ENCODE data around the gene TSHZ2. TPM values are rescaled to one million over a fixed set of nuclear protein-coding genes. Genes with fewer than 3 reads are reported as not detected.

TSHZ2 gene
- total and polyA plus RNA-seq, 9 of the 15 experiments (the other 6 are each of a cell fraction or from before 2014, with no cell fraction given): 0.03 to 0.20 (median 0.05) TPM; not detected in 4

GRCh38 chr20:53270792-53271375 lies 298.7 kb downstream of the TSHZ2 start:
- H3K4me3 ChIP-seq: no peak overlapping the region
- no peak overlapping the region for H3K27ac ChIP-seq (ENCODE audit: extremely low read depth, low read depth, low read length)
- CTCF ChIA-PET (ENCODE audit: low intra/inter-chr PET ratio): no interaction called here
- no peak overlapping the region for H2AFZ ChIP-seq (ENCODE audit: low read depth, low read length)
- no peak overlapping the region for H3K9ac ChIP-seq (ENCODE audit: insufficient read depth in 1 of 2, low read depth in 2 of 2, low read length in 2 of 2)
- H3K27me3 ChIP-seq (ENCODE audit: control insufficient read depth in 2 of 2, insufficient read depth in 2 of 2, low read length in 2 of 2): peaks cover 24% of the 10 kb centered on the region in 2 experiments; a peak in 4 of 5 replicates
- no peaks in the 10 kb centered on the region for H3K36me3 ChIP-seq (ENCODE audit: control insufficient read depth, insufficient read depth, low read length)
- no peak for ATAC-seq
- H3K4me2 ChIP-seq (ENCODE audit: insufficient read depth, low read length): no peak overlapping the region
- in situ Hi-C loops (cut with MboI) (no loop called here), intact Hi-C loops (cut with micrococcal nuclease) (no loop called here)
- BruUV-seq (replicated peaks): no TSS peak
- DNase-seq (ENCODE audit: extremely low read depth in 1 of 4, low spot score in 3 of 4): no peak
- FAIRE-seq: no peak
- H3K9me3 ChIP-seq (replicated peaks; ENCODE audit: control insufficient read depth, insufficient read depth, low read depth, low read length): no peaks in the 10 kb centered on the region
- H3K79me2 ChIP-seq (ENCODE audit: control insufficient read depth, insufficient read depth, low read length): no peaks in the 10 kb centered on the region
- H3K9me1 ChIP-seq (ENCODE audit: control insufficient read depth, insufficient read depth, low read length): no peaks in the 10 kb centered on the region
- peak; percentile 71 for TF ChIP-seq PRDM10 (IDR thresholded peaks at IDR 0.05; ENCODE audit: partially characterized antibody)
- peak; percentile 62 for TF ChIP-seq RFX1 (IDR thresholded peaks at IDR 0.05)
- no peak for TF ChIP-seq RBBP5 (IDR thresholded peaks at IDR 0.05; ENCODE audit: borderline replicate concordance, insufficient read depth, low read length, poor library complexity, severe bottlenecking)
- no peak for TF ChIP-seq DLX4 (CRISPR knock-in tag; IDR thresholded peaks at IDR 0.05)
- TF ChIP-seq ZNF592 (IDR thresholded peaks at IDR 0.05): no peak
- POLR2A ChIA-PET: interaction anchor here (1.1 kb wide), 1 partner anchor 14 kb away, joined by 3 read pairs; no protein-coding TSS in a partner anchor
- H4K20me1 ChIP-seq (replicated peaks; ENCODE audit: control insufficient read depth, insufficient read depth, low read length): no peaks in the 10 kb centered on the region
- 0% methylated on average over 5 of the region's 5 CpGs for WGBS (ENCODE audit: insufficient coverage, low coverage, missing lambda C conversion rate)
- no peaks in the 10 kb centered on the region for H3K4me1 ChIP-seq (replicated peaks in 1 of 2; ENCODE audit: control insufficient read depth in 2 of 2, insufficient read depth in 2 of 2, low read length in 2 of 2)
